Measurements from ENCODE around the gene ATL3. TPM values are rescaled to one million over a fixed set of nuclear protein-coding genes. Genes with fewer than 3 reads are reported as not detected.

ATL3 gene
- total RNA-seq, 1 experiment from 2014 or later: 32.3 TPM

- H3K79me2 ChIP-seq (ENCODE audit: insufficient read depth, low read length): peaks cover 36% of the 10 kb centered on the region
- H3K4me1 ChIP-seq (ENCODE audit: control insufficient read depth in 1 of 2, insufficient read depth in 2 of 2, low read length in 2 of 2): no peaks in the 10 kb centered on the region
- no TSS peak for BruUV-seq (replicated peaks)
- no peak overlapping the region for H3K9ac ChIP-seq (ENCODE audit: low read length)
- no peaks in the 10 kb centered on the region for H3K36me3 ChIP-seq (ENCODE audit: control insufficient read depth in 1 of 2, insufficient read depth in 2 of 2, low read length in 2 of 2)
- ChIA-PET RAD21 (ENCODE audit: low non-redundant PET in 1 of 2, low total read pairs in 2 of 2, uncharacterized antibody in 2 of 2, unreplicated experiment in 2 of 2) (no interaction called here), POLR2A (no interaction called here), CTCF (no interaction called here)
- no peak overlapping the region for H2AFZ ChIP-seq (ENCODE audit: low read depth, low read length, poor library complexity, severe bottlenecking)
- H3K9me3 ChIP-seq (ENCODE audit: control insufficient read depth in 1 of 2, insufficient read depth in 1 of 2, low read depth in 1 of 2, low read length in 2 of 2): no peaks in the 10 kb centered on the region
- ATAC-seq (no peak), DNase-seq (ENCODE audit: low read depth, low spot score) (no peak)
- H3K4me3 ChIP-seq (replicated peaks in 1 of 2; ENCODE audit: low read depth in 1 of 2, low read length in 2 of 2): no peak overlapping the region
- H3K9me2 ChIP-seq (ENCODE audit: insufficient read depth): no peaks in the 10 kb centered on the region
- TF ChIP-seq MAX (IDR thresholded peaks at IDR 0.05) (no peak), EGR1 (IDR thresholded peaks at IDR 0.05; ENCODE audit: low read depth) (no peak), EZH2phosphoT487 (IDR thresholded peaks at IDR 0.05; ENCODE audit: borderline replicate concordance) (no peak), RAD21 (IDR thresholded peaks at IDR 0.05; ENCODE audit: low read depth) (no peak), ATF3 (IDR thresholded peaks at IDR 0.05) (no peak), CEBPB (IDR thresholded peaks at IDR 0.05; ENCODE audit: low read depth) (no peak), FOSL1 (IDR thresholded peaks at IDR 0.05; ENCODE audit: low read depth) (no peak), YY1 (IDR thresholded peaks at IDR 0.05; ENCODE audit: extremely low read depth, insufficient replicate concordance, low read depth, low read length) (no peak), JUND (IDR thresholded peaks at IDR 0.05) (no peak), POLR2A (IDR thresholded peaks at IDR 0.05; ENCODE audit: borderline replicate concordance, extremely low read depth, insufficient read depth, insufficient read length) (no peak)
- no peaks in the 10 kb centered on the region for H4K20me1 ChIP-seq (ENCODE audit: insufficient read depth)
- H3K4me2 ChIP-seq (ENCODE audit: low read length): no peak overlapping the region
- H3K27me3 ChIP-seq (ENCODE audit: insufficient read depth, low read length): no peaks in the 10 kb centered on the region
- H3K27ac ChIP-seq (ENCODE audit: low read depth, low read length): no peak overlapping the region
- intact Hi-C loops (cut with micrococcal nuclease): no loop called here
These were observed 47.8 kb upstream of the ATL3 start for GRCh38 chr11:63719001-63719400.

GRCh38 chr11:63716046-63716445 lies 44.9 kb upstream of the ATL3 start:
- Histone ChIP-seq H3K9ac (ENCODE audit: low read length) (no peak overlapping the region), H3K27me3 (ENCODE audit: insufficient read depth, low read length) (no peaks in the 10 kb centered on the region), H3K4me1 (ENCODE audit: control insufficient read depth in 1 of 2, insufficient read depth in 2 of 2, low read length in 2 of 2) (no peaks in the 10 kb centered on the region), H3K79me2 (ENCODE audit: insufficient read depth, low read length) (peaks cover 52% of the 10 kb centered on the region), H3K9me2 (ENCODE audit: insufficient read depth) (no peaks in the 10 kb centered on the region), H3K27ac (ENCODE audit: low read depth, low read length) (no peak overlapping the region), H3K36me3 (ENCODE audit: control insufficient read depth in 1 of 2, insufficient read depth in 2 of 2, low read length in 2 of 2) (no peaks in the 10 kb centered on the region), H3K9me3 (ENCODE audit: control insufficient read depth in 1 of 2, insufficient read depth in 1 of 2, low read depth in 1 of 2, low read length in 2 of 2) (no peaks in the 10 kb centered on the region), H3K4me2 (ENCODE audit: low read length) (no peak overlapping the region), H3K4me3 (replicated peaks in 1 of 2; ENCODE audit: low read depth in 1 of 2, low read length in 2 of 2) (no peak overlapping the region), H2AFZ (ENCODE audit: low read depth, low read length, poor library complexity, severe bottlenecking) (no peak overlapping the region), H4K20me1 (ENCODE audit: insufficient read depth) (no peaks in the 10 kb centered on the region)
- ATAC-seq: no peak
- ChIA-PET CTCF (interaction anchor here (1.3 kb wide), 1 partner anchor 21 kb away, joined by 4 read pairs; no protein-coding TSS in a partner anchor), POLR2A (no interaction called here), RAD21 (ENCODE audit: low non-redundant PET in 1 of 2, low total read pairs in 2 of 2, uncharacterized antibody in 2 of 2, unreplicated experiment in 2 of 2) (no interaction called here)
- no peak for DNase-seq (ENCODE audit: low read depth, low spot score)
- intact Hi-C loops (cut with micrococcal nuclease): no loop called here
- BruUV-seq (replicated peaks): no TSS peak
- TF ChIP-seq RAD21 (IDR thresholded peaks at IDR 0.05; ENCODE audit: low read depth) (no peak), REST (IDR thresholded peaks at IDR 0.05; ENCODE audit: low read depth) (no peak), ELF1 (IDR thresholded peaks at IDR 0.05; ENCODE audit: borderline replicate concordance, low read depth) (no peak), ZFX (IDR thresholded peaks at IDR 0.05) (no peak), YY1 (IDR thresholded peaks at IDR 0.05; ENCODE audit: extremely low read depth, insufficient replicate concordance, low read depth, low read length) (no peak), EZH2 (IDR thresholded peaks at IDR 0.05) (no peak), EGR1 (IDR thresholded peaks at IDR 0.05; ENCODE audit: low read depth) (no peak)
